Vagina (tissue), 2 donors: ENCODE measurements around the gene ULBP1.

Source experiments
- CTCF ChIP-seq, 3 experiments: fragments of 450-650 bp in 2 of 3; fragments of 200-600 bp in 1 of 3; sonication (generic) in 1 of 3; IDR thresholded peaks; one replicate each; pipeline ENCODE4 v1.5.1; 2017 to 2019; ENCODE audit warnings: antibody characterized with exemption in 3 of 3, mild to moderate bottlenecking in 2 of 3, moderate library complexity in 2 of 3
- POLR2A ChIP-seq, 2 donors: fragments of 450-650 bp; IDR thresholded peaks; one replicate each; pipeline ENCODE4 v1.6.1; 2017; ENCODE audit warnings: antibody characterized with exemption in 2 of 2, mild to moderate bottlenecking in 2 of 2, moderate library complexity in 2 of 2
- POLR2AphosphoS5 ChIP-seq, 2 donors: sonication (generic); formaldehyde crosslinking; IDR thresholded peaks; one replicate each; pipeline ENCODE4 v1.9.0; 2017; ENCODE audit warnings: antibody characterized with exemption in 2 of 2, mild to moderate bottlenecking in 2 of 2, low read depth in 1 of 2; ENCODE audit not compliant: insufficient read depth in 1 of 2

- TF ChIP-seq CTCF (IDR thresholded peaks at IDR 0.05), result no peak
- TF ChIP-seq POLR2A (IDR thresholded peaks at IDR 0.05), result no peak
- TF ChIP-seq POLR2AphosphoS5 (IDR thresholded peaks at IDR 0.05; ENCODE audit: insufficient read depth in 1 of 2, low read depth in 1 of 2), result no peak
Observed at GRCh38 chr6:149924206-149924932, 39.4 kb upstream of the ULBP1 start.
